IPS DF 4.7 (cell line): ENCODE measurements around the gene FLT4.

ENCODE experiments used
- DNase-seq: peaks from one replicate; pipeline ENCODE4 v3.0.0-alpha.2; 2013; ENCODE audit warnings: low spot score; ENCODE audit errors: extremely low read depth

Gene FLT4

GRCh38 chr5:180594311-180595045 lies 54.9 kb downstream of the FLT4 start:
- DNase-seq = no peak

DNA sequence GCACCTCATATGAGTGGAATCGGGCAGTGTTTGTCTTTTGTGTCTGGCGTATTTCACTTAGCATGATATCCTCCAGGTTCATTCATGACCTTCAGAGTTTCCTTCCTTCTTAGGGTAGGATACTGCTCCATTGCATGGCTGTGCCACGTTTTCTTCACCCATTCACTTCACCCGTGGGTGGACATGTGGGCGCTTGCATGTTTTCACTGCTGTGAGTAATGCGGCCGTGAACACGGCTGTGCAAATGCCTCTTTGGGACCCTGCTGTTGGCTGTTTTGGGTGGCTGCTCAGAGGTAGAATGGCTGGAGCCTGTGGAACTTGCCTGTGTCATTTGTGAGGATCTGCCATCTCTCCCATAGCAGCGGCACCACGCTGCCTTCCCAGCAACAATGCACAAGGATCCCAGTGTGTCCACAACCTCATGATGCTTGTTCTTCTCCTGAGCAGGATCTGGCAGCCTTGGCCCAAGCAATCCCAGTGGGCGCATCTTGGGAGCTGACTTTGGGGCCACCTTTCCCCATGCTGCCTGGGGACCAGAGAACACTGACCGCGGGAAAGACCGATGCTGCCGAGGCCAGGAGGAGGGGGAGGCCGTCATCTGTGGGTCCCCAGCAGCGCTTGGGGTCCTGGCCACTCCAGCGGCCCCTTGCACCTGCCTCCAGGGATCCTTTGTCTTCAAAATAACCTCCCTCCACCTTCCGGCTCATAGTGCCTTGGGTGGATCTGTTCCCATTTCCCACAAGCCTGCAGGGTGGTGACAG lies 55.8 kb downstream of the FLT4 start:
- no peak for DNase-seq

GRCh38 chr5:180592176-180592575 lies 57.2 kb downstream of the FLT4 start:
- DNase-seq = no peak

DNA sequence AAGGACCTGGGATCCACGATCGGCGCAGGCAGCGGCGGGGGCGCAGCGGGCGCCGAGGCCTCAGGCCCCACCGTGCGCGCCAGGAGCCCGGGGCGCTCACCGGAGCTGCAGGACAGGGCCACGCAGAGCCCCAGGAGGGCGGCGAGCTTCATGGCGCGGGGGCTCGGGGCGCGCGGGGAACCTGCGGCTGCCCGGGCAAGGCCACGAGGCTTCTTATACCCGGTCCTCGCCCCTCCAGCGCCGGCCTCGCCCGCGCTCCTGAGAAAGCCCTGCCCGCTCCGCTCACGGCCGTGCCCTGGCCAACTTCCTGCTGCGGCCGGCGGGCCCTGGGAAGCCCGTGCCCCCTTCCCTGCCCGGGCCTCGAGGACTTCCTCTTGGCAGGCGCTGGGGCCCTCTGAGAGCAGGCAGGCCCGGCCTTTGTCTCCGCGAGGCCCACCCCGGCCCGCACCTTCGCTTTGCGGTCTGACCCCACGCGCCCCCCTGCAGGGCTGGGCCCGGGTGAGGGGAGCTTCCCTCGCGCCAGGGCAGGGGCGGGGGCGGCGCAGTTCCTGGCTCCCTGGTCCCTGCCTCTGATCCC lies 58.0 kb downstream of the FLT4 start, which contains the start of gene SCGB3A1:
Gene SCGB3A1, minus strand, starts transcription at position 189 of the 577 bp plus-strand sequence. Its CDS starts 37 bp downstream, at position 152.
- DNase-seq = no peak

DNA sequence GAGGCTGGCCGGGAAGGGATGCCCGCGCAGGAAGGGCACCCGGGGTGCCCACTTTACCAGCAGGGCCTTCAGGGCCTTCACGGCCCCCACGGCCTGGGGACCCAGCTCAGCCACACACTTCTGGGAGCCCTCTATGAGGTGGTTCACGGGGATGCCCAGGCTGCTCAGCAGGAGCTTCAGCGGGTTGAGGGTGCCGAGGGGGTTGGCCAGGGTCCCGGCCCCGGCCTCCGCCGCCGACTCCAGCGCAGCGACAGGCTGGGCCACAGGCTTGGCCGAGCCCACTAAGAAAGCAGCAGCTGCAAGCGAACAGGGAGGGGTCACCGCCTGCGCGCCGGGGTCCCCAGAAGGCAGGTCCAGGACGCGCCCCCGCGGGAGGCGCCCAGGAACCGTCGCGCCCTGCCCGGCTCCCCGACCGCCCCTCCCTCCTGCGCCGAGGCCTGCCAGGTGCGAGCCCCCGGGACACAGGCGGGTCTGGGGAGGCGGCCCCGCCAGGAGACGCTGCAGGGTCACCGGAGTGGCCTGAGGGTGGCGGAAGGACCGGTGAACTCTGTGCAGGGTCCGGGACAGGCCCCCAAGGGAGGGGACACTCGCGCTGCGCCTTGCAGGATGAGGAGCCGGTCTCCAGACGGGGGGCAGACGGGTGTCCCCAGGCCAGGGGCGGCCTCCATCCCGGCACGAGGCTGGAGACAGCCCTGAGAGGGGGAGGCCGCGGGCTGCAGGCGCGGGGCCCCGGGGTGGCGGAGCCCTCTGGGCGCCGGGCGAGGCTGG lies 58.7 kb downstream of the FLT4 start:
- no peak for DNase-seq

- DNase-seq = no peak
Measured at GRCh38 chr5:180589771-180590542, 59.4 kb downstream of the FLT4 start.

DNA sequence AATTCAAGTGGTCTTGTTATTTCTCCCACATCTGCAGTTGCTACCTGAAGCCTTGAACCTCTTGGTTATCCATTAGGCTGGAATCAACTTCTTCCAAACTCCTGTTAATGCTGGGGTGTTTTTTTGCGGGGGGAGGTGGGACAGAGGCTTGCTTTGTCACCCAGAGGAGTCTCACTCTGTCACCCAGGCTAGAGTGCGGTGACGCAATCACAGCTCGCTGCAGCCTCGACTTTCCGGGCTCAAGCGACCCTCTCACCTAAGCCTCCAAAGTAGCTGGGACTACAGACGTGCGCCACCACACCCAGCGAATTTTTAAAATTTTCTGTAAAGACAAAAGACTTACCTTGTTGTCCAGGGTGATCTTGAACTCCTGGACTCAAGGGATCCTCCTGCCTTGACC lies 62.5 kb downstream of the FLT4 start:
- no peak for DNase-seq

GRCh38 chr5:180586204-180586603 lies 63.2 kb downstream of the FLT4 start:
- DNase-seq = no peak

DNA sequence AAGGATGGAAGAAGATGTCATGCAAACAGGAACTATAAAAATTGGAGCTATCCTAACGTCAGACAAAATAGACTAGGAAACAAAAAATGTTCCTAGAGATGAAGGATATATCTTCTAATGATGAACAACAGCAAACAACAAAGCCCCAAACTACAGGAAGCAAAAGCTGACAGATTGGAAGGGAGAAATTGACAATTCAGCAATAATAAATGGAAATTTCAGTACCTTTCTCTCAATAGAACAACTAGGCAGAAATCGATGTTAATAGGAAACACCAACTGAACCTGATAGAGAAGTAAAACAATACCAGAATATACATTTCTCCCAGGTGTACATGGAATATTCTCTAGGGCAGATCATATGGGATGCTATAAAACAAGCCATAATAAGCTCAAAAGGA lies 65.7 kb downstream of the FLT4 start:
- no peak for DNase-seq

DNA sequence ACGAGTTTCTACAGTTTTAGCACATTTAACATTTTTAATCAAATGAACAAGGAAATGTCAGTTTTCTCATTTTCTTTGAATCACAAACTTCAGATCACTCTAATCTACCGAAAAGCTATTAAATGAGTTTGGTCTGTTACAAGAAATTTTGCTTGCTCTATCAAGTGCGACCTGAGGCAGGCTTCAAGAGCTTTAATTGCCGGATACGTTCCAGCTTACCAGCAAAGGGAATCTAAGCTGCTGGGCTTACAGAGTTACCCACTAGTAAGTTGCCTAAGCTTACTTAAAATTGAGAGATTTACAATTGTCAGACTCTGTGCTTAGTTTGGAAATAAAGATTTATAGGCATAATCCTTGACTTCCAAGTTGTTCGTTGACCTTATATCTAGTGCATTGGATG lies 68.7 kb downstream of the FLT4 start:
- DNase-seq = no peak

DNA sequence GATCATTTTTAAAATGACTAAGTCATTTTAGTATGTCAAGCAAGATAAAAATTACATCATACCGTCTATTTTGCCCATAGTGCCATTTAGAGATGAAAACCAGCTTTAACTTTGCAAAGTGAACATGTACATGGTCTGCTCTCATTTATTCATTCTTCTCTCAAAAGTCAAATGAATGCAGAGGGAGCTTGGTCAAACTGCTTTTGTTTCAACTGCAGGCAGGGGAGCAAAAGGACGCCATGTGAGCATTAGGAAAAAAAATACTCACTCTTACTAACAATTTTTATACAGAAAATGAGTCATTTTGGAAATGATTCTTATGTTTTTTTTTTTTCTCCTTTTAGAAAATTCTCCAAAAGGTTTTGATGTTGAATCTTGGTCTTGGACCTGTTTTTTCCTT lies 73.8 kb downstream of the FLT4 start:
- no peak for DNase-seq

GRCh38 chr5:180568914-180569313 lies 80.5 kb downstream of the FLT4 start:
- no peak for DNase-seq

- no peak for DNase-seq
Measured at GRCh38 chr5:180563994-180564393, 85.4 kb downstream of the FLT4 start.

DNA sequence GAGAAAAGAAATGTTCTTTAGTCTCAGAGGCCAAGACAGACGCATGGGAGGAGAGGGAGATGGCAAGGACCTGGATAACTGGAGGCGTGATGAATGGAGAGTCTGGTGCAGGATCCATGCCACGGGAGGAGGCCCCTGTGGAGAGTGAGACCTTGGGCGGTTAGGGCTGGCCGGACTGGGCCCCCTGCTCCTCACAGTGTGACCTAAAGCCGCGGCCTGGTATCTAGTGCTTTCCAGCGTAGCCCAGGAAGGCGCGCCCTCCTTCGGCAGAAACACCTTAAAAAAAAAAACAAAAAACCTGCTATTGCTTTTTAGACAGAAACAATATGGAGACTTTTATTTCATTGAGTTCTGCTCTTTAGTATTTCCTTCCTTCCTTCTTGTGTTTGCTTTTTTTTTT lies 91.2 kb downstream of the FLT4 start:
- no peak for DNase-seq

GRCh38 chr5:180557217-180557809 lies 92.1 kb downstream of the FLT4 start:
- DNase-seq = no peak

- no peak for DNase-seq
Measured at GRCh38 chr5:180555168-180555921, 94.1 kb downstream of the FLT4 start.

GRCh38 chr5:180553530-180553929 lies 95.9 kb downstream of the FLT4 start:
- DNase-seq = no peak
